Ishikawa (cell line): ENCODE measurements around the gene DCLK1.

ENCODE experiments used
- CEBPB ChIP-seq: IDR thresholded peaks from 2 replicates; pipeline ENCODE4 v1.6.1; 2012
- EP300 ChIP-seq: IDR thresholded peaks from 2 replicates; pipeline ENCODE4 v1.6.1; 2012; ENCODE audit warnings: borderline replicate concordance
- RAD21 ChIP-seq: IDR thresholded peaks from 2 replicates; pipeline ENCODE4 v1.6.1; 2012; ENCODE audit warnings: low read depth
- TAF1 ChIP-seq: IDR thresholded peaks from 2 replicates; pipeline ENCODE4 v1.6.1; 2012; ENCODE audit warnings: low read depth, mild to moderate bottlenecking
- YY1 ChIP-seq: IDR thresholded peaks from 2 replicates; pipeline ENCODE4 v1.6.1; 2012; ENCODE audit warnings: low read depth
- TF ChIP-seq, protein P1 (sequence below): IDR thresholded peaks from 2 replicates; pipeline ENCODE4 v1.6.1; 2012

DNA sequence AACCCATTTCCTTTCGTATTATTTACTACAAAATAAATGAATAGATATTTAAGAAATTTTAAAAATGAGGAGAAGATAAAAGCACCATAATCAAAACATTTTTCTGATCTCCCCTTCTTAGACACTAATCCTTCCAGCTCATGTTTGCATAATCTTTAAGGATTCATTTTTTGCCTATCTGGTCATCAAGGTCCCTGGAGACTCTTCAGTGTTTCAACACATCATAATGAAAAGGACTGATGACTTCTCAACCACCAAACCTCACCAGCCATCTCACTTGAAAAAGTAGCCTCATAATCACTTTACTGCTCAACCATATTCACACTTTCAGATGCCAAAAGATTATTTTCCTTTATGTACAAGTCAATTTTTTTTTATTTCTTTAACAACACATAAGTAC is 80.1 kb downstream of the DCLK1 start:
- TF ChIP-seq, protein P1, sequence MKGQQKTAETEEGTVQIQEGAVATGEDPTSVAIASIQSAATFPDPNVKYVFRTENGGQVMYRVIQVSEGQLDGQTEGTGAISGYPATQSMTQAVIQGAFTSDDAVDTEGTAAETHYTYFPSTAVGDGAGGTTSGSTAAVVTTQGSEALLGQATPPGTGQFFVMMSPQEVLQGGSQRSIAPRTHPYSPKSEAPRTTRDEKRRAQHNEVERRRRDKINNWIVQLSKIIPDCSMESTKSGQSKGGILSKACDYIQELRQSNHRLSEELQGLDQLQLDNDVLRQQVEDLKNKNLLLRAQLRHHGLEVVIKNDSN = no peak
- TF ChIP-seq RAD21 = no peak
- no peak for TF ChIP-seq TAF1
- no peak for TF ChIP-seq YY1
- no peak for TF ChIP-seq CEBPB
- no peak for TF ChIP-seq EP300
